OCI-LY7 (cell line): ENCODE measurements around the gene GNB1L. TPM values are rescaled to one million over a fixed set of nuclear protein-coding genes. Genes with fewer than 3 reads are reported as not detected.

Experiments used
- BruUV-seq: library from RNA; stranded (reverse); fragments of 400-500 nt; replicated peaks from 2 replicates; lab custom pipeline; 2021; lab: Mats Ljungman, UMichigan
- CTCF ChIA-PET: fragments of 300-600 bp; sonication (Branson Sonifier 250); formaldehyde crosslinking; loops from one replicate; lab custom pipeline; 2022; ENCODE audit warnings: antibody characterized with exemption; ENCODE audit not compliant: unreplicated experiment; lab: Charles Lee
- POLR2A ChIA-PET: fragments of 300-600 bp; sonication (Branson Sonifier 250); formaldehyde crosslinking; loops from one replicate; lab custom pipeline; 2022; ENCODE audit warnings: antibody characterized with exemption; lab: Charles Lee
- DNase-seq: peaks from one replicate; pipeline ENCODE4 v3.0.0-alpha.2; 2015; ENCODE audit warnings: low spot score
- H2AFZ ChIP-seq: fragments of 200-600 bp; sonication (generic), shearing (Covaris generic); 2 replicates; pipeline ENCODE4 v1.6.1; 2014; ENCODE audit warnings: mild to moderate bottlenecking, antibody characterized with exemption, low read length, moderate library complexity
- H3K27ac ChIP-seq: fragments of 200-600 bp; sonication (generic); 2 replicates; pipeline ENCODE4 v1.5.1; 2014; ENCODE audit warnings: mixed run types, low read depth, mild to moderate bottlenecking, moderate library complexity, low read length, inconsistent platforms; ENCODE audit not compliant: poor library complexity, severe bottlenecking
- H3K36me3 ChIP-seq: fragments of 200-600 bp; sonication (generic); 2 replicates; pipeline ENCODE4 v1.6.1; 2014; ENCODE audit warnings: mild to moderate bottlenecking, antibody characterized with exemption, low read length, moderate library complexity, mixed read lengths; ENCODE audit not compliant: insufficient read depth
- H3K4me1 ChIP-seq: fragments of 200-600 bp; sonication (generic); 2 replicates; pipeline ENCODE4 v1.5.1; 2014; ENCODE audit warnings: mild to moderate bottlenecking, low read length; ENCODE audit not compliant: insufficient read depth, poor library complexity, severe bottlenecking
- H3K4me2 ChIP-seq: fragments of 200-600 bp; sonication (generic); 2 replicates; pipeline ENCODE4 v1.6.1; 2014; ENCODE audit warnings: mild to moderate bottlenecking, low read length
- H3K4me3 ChIP-seq: fragments of 200-600 bp; sonication (generic); 2 replicates; pipeline ENCODE4 v1.5.1; 2014; ENCODE audit warnings: mild to moderate bottlenecking, low read depth, low read length; ENCODE audit not compliant: poor library complexity, severe bottlenecking
- H3K79me2 ChIP-seq: fragments of 200-600 bp; sonication (generic); 2 replicates; pipeline ENCODE4 v1.6.1; 2016; ENCODE audit warnings: low read depth, mild to moderate bottlenecking, low read length, moderate library complexity, mixed read lengths; ENCODE audit not compliant: insufficient read depth
- H3K9me2 ChIP-seq: fragments of 200-600 bp; sonication (generic); 2 replicates; pipeline ENCODE4 v1.6.1; 2016; ENCODE audit warnings: mild to moderate bottlenecking, low read length, mixed read lengths; ENCODE audit not compliant: insufficient read depth
- H3K9me3 ChIP-seq: fragments of 200-600 bp; sonication (generic); 2 replicates; pipeline ENCODE4 v1.6.1; 2014; ENCODE audit warnings: mild to moderate bottlenecking, mixed run types, low read length, mixed read lengths
- H4K20me1 ChIP-seq: fragments of 200-600 bp; sonication (generic); 2 replicates; pipeline ENCODE4 v1.6.1; 2014; ENCODE audit warnings: mild to moderate bottlenecking, antibody characterized with exemption, low read length, moderate library complexity, mixed read lengths; ENCODE audit not compliant: insufficient read depth
- CTCF ChIP-seq: fragments of 200-600 bp; sonication (generic); conservative IDR thresholded peaks from 2 replicates; pipeline ENCODE4 v1.5.1; 2014; ENCODE audit warnings: mild to moderate bottlenecking, antibody characterized with exemption, low read length, moderate library complexity, mixed read lengths
- EZH2phosphoT487 ChIP-seq: fragments of 200-600 bp; sonication (generic); IDR thresholded peaks from 2 replicates; pipeline ENCODE4 v1.6.1; 2018; ENCODE audit warnings: low read depth, borderline replicate concordance, mild to moderate bottlenecking, mixed run types, antibody characterized with exemption, low read length, moderate library complexity, mixed read lengths
- intact Hi-C: fragments of 100-400 bp; cut with micrococcal nuclease; formaldehyde crosslinking; loops from one replicate; pipeline ENCODE4 v1.10.0; 2022; ENCODE audit not compliant: unreplicated experiment
- total RNA-seq, 2 experiments: library from RNA; depleted of rRNA in 1 of 2; stranded (reverse); fragments of >200 nt in 1 of 2; shearing (Covaris generic) in 1 of 2; gene quantifications; 2 replicates each; pipeline ENCODE4 v1.2.3, GENCODE V29; 2014 to 2022

GNB1L gene
- total RNA-seq, 2 experiments from 2014 or later: 13.1 to 26.7 TPM

GRCh38 chr22:19876941-19877625 is 22.4 kb upstream of the GNB1L start:
- Histone ChIP-seq H3K4me3 (no peak overlapping the region), H3K9me2 (no peaks in the 10 kb centered on the region), H3K4me2 (no peak overlapping the region), H3K4me1 (peaks cover 16% of the 10 kb centered on the region), H2AFZ (no peak overlapping the region), H3K27ac (no peak overlapping the region), H4K20me1 (no peaks in the 10 kb centered on the region), H3K9me3 (no peaks in the 10 kb centered on the region), H3K36me3 (no peaks in the 10 kb centered on the region), H3K79me2 (no peaks in the 10 kb centered on the region)
- TF ChIP-seq CTCF (no peak), EZH2phosphoT487 (no peak)
- CTCF ChIA-PET: no interaction called here
- no TSS peak for BruUV-seq
- intact Hi-C loops: no loop called here
- POLR2A ChIA-PET: no interaction called here
- no peak for DNase-seq

GRCh38 chr22:19876314-19876940 is 21.8 kb upstream of the GNB1L start:
- Histone ChIP-seq H3K9me3 (no peaks in the 10 kb centered on the region), H2AFZ (no peak overlapping the region), H4K20me1 (no peaks in the 10 kb centered on the region), H3K4me1 (peaks cover 16% of the 10 kb centered on the region), H3K36me3 (no peaks in the 10 kb centered on the region), H3K27ac (no peak overlapping the region), H3K4me2 (no peak overlapping the region), H3K4me3 (no peak overlapping the region), H3K9me2 (no peaks in the 10 kb centered on the region), H3K79me2 (no peaks in the 10 kb centered on the region)
- intact Hi-C loops: no loop called here
- BruUV-seq: no TSS peak
- ChIA-PET POLR2A (no interaction called here), CTCF (no interaction called here)
- DNase-seq: no peak
- no peak for TF ChIP-seq CTCF
- no peak for TF ChIP-seq EZH2phosphoT487
